Activated CD4-positive, alpha-beta T cell treated with anti-CD3 and anti-CD28 coated beads, Interleukin-2, amount 50 U/mL, for 1 hour (primary cell): ENCODE measurements around the gene SEPTIN2.
"Not testable (repeated sequence)": the region's sequence is repeated elsewhere in the genome, so short reads cannot be mapped to it uniquely, and the experiment has no call there.

Experiments used
- DNase-seq: peaks from one replicate; pipeline ENCODE4 v3.0.0-alpha.2; 2020

The SEPTIN2 gene

DNA sequence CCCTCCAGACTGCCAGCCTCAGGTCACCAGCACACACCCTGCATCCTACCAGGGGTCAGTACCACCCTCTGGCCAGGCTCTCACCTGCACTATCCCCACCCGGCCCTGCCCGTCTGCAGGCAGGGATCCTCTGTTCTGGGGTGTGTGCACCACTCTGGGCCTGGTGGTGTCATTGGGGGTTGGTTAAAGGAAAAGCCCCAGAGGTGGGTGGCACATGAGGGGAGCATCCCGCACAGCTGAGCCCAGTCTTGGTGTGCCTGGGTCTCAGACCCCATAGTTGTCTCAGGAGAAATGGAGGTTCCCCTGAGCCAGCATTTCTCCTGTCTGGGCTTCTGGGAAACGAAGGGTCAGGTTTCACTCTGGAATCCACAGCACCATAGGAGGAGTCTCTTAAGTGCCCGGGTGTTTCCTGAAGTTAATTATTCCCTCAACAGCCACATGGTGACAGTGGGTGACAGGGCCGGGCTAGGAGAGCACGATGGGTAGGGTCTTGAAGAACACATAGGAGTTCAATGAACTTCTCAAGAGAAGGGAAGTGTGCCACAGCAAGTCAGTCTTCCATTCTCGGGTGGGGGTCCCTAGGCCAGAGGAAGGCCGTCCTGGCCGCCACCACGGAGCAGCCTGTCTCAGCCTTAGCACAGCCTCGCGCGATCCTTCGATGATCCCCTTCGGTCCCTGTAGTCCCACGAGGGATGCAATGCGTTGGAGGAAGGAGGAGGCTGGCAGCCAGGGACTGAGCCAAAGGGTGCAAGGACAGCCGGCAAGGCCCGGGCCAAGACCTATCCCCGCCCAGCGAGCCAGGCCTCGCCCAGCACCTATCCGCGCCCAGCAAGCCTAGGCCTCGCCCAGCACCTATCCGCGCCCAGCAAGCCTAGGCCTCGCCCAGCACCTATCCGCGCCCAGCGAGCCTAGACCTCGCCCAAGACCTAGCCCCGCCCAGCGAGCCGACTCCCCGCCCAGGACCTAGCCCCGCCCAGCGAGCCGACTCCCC is 39.2 kb downstream of the SEPTIN2 start:
- peak; percentile 70 for DNase-seq

GRCh38 chr2:241355983-241356870 is 40.5 kb downstream of the SEPTIN2 start, which contains the start of gene FARP2:
TSS of gene FARP2 (plus strand) at chr2:241356285. CDS start at chr2:241373108, 16,823 bp downstream.
- peak; percentile 97 for DNase-seq

DNA sequence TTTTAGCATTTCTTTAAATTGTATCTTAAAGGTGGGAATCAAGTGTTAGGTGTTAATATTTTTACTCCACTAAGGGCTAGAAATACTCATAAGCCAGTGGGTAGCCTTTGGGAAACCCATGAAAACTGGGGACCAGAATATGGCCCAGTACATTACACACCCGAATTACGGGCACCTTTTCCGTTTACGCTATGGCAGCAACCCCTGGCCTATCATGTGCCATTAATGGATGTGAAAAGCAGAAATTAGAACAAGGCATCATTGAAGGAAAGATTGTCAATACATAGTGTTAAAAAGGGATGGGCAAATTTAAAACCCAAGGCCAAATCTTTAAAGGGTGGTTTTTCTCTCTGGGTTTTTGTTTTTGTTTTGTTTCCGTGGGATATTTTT is 41.1 kb downstream of the SEPTIN2 start:
- DNase-seq = no peak

DNA sequence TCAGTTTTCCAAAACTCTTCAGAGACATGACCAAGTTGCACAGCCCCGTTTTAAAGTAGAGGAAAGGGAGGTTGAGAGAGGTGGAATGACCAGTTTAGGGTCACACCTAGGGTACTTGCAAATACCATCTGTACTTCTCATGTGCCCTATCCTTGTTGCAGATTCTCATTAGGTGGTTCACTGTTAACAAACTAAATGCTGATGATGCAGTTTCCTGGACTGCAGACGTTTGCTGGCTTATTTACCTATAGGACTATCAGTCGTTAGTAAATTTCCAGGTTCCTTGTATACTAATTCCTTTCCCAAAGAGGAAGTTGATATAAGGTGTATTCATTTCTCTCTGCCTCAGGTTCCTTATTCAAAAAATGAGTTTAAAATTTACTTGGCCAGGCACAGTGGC is 41.8 kb downstream of the SEPTIN2 start:
- DNase-seq = no peak

DNA sequence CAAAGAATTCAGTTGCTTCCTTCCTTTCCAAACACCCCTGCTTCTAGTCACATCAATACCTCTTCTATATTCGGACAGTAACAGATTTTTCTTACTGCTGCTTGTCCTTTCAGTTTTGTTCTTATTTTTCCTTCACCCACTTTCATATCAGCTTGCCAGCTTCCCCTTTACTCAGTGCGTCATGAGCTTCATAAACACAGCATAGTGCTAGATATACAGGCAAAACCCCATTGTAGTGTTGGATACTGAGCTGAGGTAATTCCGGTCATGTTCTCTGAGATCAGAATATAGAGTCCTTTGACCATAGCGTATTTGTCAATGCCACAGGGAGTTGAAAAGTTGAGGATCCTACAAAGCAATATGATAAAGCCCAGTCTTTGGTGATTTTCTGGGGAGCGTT is 42.7 kb downstream of the SEPTIN2 start:
- DNase-seq = no peak

- DNase-seq = no peak
Measured at GRCh38 chr2:241359481-241360045, 43.8 kb downstream of the SEPTIN2 start.

GRCh38 chr2:241363426-241363825 is 47.7 kb downstream of the SEPTIN2 start:
- DNase-seq = no peak

DNA sequence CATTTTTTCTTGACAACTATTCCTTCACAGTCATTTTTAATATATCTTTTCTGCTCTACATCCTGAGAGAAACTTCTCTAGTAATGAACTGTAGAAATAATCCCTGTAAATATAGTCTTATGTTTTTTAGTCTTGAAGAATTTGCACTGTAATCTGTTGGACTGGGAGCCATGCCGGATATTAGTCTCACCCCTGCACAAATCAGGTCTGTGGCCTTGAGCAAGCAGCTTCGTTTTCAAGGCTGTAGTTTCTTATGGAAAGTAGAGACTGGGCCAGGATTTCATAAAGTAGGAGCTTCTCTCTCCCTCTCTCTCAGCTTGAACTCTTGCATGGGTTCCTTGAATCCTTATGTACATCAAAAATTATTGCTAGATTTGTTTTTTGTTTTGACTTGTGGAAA is 49.1 kb downstream of the SEPTIN2 start:
- no peak for DNase-seq

- no peak for DNase-seq
Measured at GRCh38 chr2:241366678-241367077, 51.0 kb downstream of the SEPTIN2 start.

DNA sequence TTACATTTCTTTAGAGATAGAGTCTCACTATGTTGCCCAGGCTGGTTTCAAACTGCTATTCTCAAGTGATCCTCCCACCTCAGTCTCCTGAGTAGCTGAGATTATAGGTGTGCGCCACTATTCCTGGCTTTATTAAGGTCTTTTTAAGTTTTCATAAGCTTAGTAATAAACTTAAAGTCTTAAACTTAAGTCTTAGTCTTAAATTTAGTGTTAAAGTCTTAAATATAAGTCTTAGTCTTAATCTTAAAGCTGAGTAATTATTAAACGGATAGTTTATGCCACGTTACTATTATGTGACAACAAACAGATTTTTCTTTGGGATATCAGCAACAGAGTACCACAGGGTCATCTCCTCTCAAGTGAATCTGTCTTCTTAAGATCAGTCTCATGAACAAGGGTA is 52.9 kb downstream of the SEPTIN2 start:
- no peak for DNase-seq

GRCh38 chr2:241372361-241372992 is 56.8 kb downstream of the SEPTIN2 start:
- DNase-seq = no peak

DNA sequence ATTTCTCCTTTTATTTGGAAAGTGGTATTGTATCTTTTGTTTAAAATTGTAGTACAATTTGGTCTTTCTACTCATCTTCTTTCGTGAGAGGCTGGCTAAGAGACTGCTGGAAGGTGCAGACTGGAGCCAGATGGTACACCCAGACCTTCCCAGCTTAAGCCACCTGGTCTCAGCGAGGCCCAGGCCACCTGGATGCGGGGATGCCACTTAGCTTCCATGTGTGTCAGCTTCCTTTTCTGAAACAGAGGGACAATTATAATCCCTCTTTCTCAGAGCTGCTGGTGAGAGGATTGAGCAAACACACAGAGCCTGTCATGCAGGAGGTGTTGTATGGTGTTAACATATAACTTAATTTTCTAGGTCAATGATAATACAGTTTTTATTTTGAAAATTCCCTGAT is 57.7 kb downstream of the SEPTIN2 start:
- no peak for DNase-seq

GRCh38 chr2:241373906-241374305 is 58.2 kb downstream of the SEPTIN2 start:
- not testable (repeated sequence) for DNase-seq

DNA sequence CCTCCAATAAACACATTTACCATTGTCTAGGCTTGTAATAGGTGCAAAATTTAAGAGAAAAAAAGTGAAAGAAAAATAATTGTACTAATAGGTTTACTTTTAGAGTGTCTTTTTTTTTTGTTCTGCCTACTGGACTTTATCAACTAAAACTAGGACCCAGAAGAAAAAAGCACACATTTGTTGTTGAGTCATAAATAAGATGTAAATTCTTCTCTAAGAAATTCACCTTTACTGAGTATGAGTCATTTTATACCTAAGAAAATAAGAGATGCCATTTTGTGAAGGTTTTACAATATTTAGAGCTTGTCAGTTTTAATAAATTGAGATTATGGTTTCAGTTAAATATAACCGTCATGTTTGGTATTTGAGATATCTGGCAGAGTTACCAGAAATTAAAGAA is 59.6 kb downstream of the SEPTIN2 start:
- no peak for DNase-seq

DNA sequence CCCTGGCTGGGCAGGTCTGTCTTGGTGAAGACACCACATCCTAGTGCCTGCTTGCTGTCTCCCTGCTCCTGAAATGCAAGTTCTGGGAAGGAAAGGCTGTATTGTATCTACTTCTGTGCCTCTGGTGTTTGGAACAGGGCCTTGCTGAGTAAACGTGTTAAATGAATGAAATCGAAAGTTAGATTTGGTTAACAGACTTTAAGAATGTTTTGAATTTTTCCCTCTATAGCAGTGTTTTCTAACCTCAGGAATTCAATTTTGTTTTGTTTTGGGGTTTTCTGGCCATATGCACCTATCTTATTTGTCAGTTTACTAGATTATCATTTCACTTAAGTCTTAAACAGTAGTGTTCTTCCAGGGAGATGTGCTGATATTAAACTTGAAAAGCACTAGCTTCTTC is 61.1 kb downstream of the SEPTIN2 start:
- no peak for DNase-seq

DNA sequence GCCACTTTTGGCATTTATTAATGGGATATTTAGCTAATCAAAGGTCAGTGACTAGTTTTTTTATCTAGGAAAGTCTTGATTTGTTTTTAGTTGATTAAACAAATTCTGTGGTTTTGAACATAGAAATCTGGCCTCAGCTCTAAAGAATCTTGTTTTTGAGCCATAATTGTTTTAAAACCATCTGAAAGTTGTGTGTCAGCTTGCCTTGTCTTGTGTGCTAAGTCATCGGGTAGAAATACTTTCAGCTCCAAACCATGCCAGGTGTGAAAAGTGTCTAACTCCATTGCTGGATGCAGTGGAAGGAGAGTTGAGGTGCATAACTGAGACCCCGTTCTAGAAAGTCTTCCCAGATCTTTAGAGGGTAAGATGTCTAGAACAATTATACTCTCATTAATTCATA is 63.1 kb downstream of the SEPTIN2 start:
- DNase-seq = no peak

- DNase-seq = no peak
Measured at GRCh38 chr2:241379481-241380480, 64.1 kb downstream of the SEPTIN2 start.

- no peak for DNase-seq
Measured at GRCh38 chr2:241381872-241382271, 66.1 kb downstream of the SEPTIN2 start.

DNA sequence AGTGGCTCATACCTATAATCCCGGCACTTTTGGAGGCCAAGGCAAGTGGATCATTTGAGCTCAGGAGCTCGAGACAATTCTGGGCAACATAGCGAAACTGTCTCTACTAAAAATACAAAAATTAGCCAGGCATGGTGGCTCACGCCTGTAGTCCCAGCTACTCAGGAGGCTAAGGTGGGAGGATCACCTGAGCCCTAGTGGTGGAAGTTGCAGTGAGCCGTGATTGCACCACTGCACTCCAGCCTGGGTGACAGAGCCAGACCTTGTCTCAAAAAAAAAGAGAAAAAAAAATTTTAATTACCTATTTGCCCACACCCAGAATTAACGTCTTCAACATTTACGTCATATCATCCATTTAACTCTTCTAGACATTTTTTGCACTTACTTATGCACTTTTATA is 69.7 kb downstream of the SEPTIN2 start:
- DNase-seq = not testable (repeated sequence)

DNA sequence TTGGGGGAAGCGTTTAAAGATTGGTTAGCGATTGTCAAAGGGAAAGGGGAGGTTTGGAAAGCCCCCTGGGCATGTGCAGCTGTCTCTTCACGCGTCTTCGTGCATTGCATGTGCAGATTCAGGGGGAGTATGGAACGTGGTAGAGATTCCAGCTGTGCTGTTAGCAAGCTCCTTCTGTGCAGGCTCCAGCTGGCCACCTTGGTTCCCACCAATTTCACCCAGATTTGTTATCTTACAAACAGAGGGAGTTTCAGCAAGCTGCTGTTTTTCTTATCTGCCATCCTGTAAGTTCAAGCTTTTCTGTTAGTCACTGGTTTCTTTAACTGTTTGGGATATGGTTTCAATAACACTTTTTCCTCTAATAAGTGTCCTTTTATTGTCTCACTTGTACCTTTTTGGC is 70.8 kb downstream of the SEPTIN2 start:
- DNase-seq = no peak

- DNase-seq = no peak
Measured at GRCh38 chr2:241389697-241390096, 74.0 kb downstream of the SEPTIN2 start.
